Neural progenitor cell (in vitro differentiated cells): ENCODE data around the gene TMEM239. TPM values are rescaled to one million over a fixed set of nuclear protein-coding genes. Genes with fewer than 3 reads are reported as not detected.

Source experiments
- DNase-seq: peaks from one replicate; pipeline ENCODE4 v3.0.0-alpha.2; 2016; ENCODE audit warnings: low spot score
- H2AFZ ChIP-seq: fragments of 200-600 bp; sonication (generic); replicated peaks from 2 replicates; pipeline ENCODE4 v1.6.1; 2016; ENCODE audit warnings: antibody characterized with exemption
- H3F3A ChIP-seq: fragments of 200-600 bp; sonication (generic); 2 replicates; pipeline ENCODE4 v1.6.1; 2016; ENCODE audit warnings: antibody characterized with exemption, low read depth
- H3K27ac ChIP-seq: fragments of 200-600 bp; sonication (generic); 2 replicates; pipeline ENCODE4 v1.5.1; 2016; ENCODE audit warnings: mild to moderate bottlenecking
- H3K27me3 ChIP-seq: fragments of 200-600 bp; sonication (generic); 2 replicates; pipeline ENCODE4 v1.6.1; 2016; ENCODE audit warnings: mild to moderate bottlenecking, moderate library complexity
- H3K36me3 ChIP-seq: fragments of 200-600 bp; sonication (generic); 2 replicates; pipeline ENCODE4 v1.5.1; 2016
- H3K4me1 ChIP-seq: fragments of 200-600 bp; sonication (generic); 2 replicates; pipeline ENCODE4 v1.6.1; 2016; ENCODE audit warnings: mixed run types
- H3K4me2 ChIP-seq: fragments of 200-600 bp; sonication (generic); 2 replicates; pipeline ENCODE4 v1.6.1; 2016
- H3K4me3 ChIP-seq: fragments of 200-600 bp; sonication (generic); 2 replicates; pipeline ENCODE4 v1.5.1; 2016
- H3K79me2 ChIP-seq: fragments of 200-600 bp; sonication (generic); 2 replicates; pipeline ENCODE4 v1.6.1; 2016; ENCODE audit warnings: low read depth
- H3K9ac ChIP-seq: fragments of 200-600 bp; sonication (generic); 2 replicates; pipeline ENCODE4 v1.6.1; 2016
- H3K9me3 ChIP-seq: fragments of 200-600 bp; sonication (generic); 2 replicates; pipeline ENCODE4 v1.5.1; 2016; ENCODE audit warnings: low read depth
- H4K20me1 ChIP-seq: fragments of 200-600 bp; sonication (generic); 2 replicates; pipeline ENCODE4 v1.6.1; 2016; ENCODE audit warnings: low read depth
- H3K27ac Mint-ChIP-seq: 3 replicates; pipeline ENCODE4 v1.8.0; 2021; ENCODE audit warnings: mixed read lengths
- H3K27me3 Mint-ChIP-seq: 2 replicates; pipeline ENCODE4 v1.8.0; 2022; ENCODE audit warnings: low read depth, mild to moderate bottlenecking, inconsistent platforms, moderate library complexity, mixed read lengths; ENCODE audit not compliant: insufficient read depth
- H3K36me3 Mint-ChIP-seq: 3 replicates; pipeline ENCODE4 v1.8.0; 2021; ENCODE audit warnings: mixed read lengths
- H3K4me1 Mint-ChIP-seq: 3 replicates; pipeline ENCODE4 v1.8.0; 2021; ENCODE audit warnings: mixed read lengths
- H3K4me3 Mint-ChIP-seq: 3 replicates; pipeline ENCODE4 v1.8.0; 2021; ENCODE audit warnings: mild to moderate bottlenecking, moderate library complexity, mixed read lengths
- H3K9me3 Mint-ChIP-seq: 3 replicates; pipeline ENCODE4 v1.8.0; 2020; ENCODE audit warnings: mixed read lengths
- CTCF ChIP-seq: fragments of 200-600 bp; sonication (generic); IDR thresholded peaks from 2 replicates; pipeline ENCODE4 v1.5.1; 2017; ENCODE audit warnings: antibody characterized with exemption, mild to moderate bottlenecking
- EZH2 ChIP-seq: fragments of 200-600 bp; sonication (generic); IDR thresholded peaks from 2 replicates; pipeline ENCODE4 v1.6.1; 2017; ENCODE audit warnings: antibody characterized with exemption, mild to moderate bottlenecking, moderate library complexity
- EZH2phosphoT487 ChIP-seq: fragments of 200-600 bp; sonication (generic); IDR thresholded peaks from 2 replicates; pipeline ENCODE4 v1.6.1; 2017; ENCODE audit warnings: antibody characterized with exemption
- total RNA-seq: library from RNA; depleted of rRNA; stranded (reverse); fragments of >200 nt; gene quantifications from 2 replicates; pipeline ENCODE4 v1.2.3, GENCODE V29; 2015; ENCODE audit warnings: low replicate concordance

The TMEM239 gene
- total RNA-seq, 1 donor from 2014 or later, result not detected

- H3K27ac ChIP-seq, result no peak within 1 kb of the TSS
- no peaks in the 10 kb centered on the region for H3K9me3 Mint-ChIP-seq
- H3K27me3 ChIP-seq, result no peaks in the 10 kb centered on the region
- no peaks in the 10 kb centered on the region for H3K36me3 ChIP-seq
- no peaks in the 10 kb centered on the region for H4K20me1 ChIP-seq
- peaks cover 6% of the 10 kb centered on the region for H3K79me2 ChIP-seq
- H3K4me2 ChIP-seq, result peak within 1 kb of the TSS; percentile 88
- H3K4me3 ChIP-seq, result peak within 1 kb of the TSS; percentile 78
- peak within 1 kb of the TSS; percentile 98 for H2AFZ ChIP-seq
- peaks cover 6% of the 10 kb centered on the region for H3K4me1 ChIP-seq
- DNase-seq, result peak; percentile 89
- peak within 1 kb of the TSS; percentile 90 for H3K4me3 Mint-ChIP-seq
- no peaks in the 10 kb centered on the region for H3K9me3 ChIP-seq
- H3K4me1 Mint-ChIP-seq, result peaks cover 13% of the 10 kb centered on the region
- H3K27me3 Mint-ChIP-seq, result peaks cover 6% of the 10 kb centered on the region
- TF ChIP-seq EZH2phosphoT487, result peak; percentile 55
- TF ChIP-seq EZH2, result peak; percentile 53
- no peak for TF ChIP-seq CTCF
- H3K9ac ChIP-seq, result peak within 1 kb of the TSS; percentile 59
- H3K36me3 Mint-ChIP-seq, result peaks cover 16% of the 10 kb centered on the region
- H3F3A ChIP-seq, result no peaks in the 10 kb centered on the region
- H3K27ac Mint-ChIP-seq, result peak within 1 kb of the TSS; percentile 5
Measured at GRCh38 chr20:2840138-2840966, 24.2 kb downstream of the TMEM239 start, which contains the start of the genes PCED1A and VPS16. Gene PCED1A, minus strand, starts transcription at chr20:2840655. Its CDS starts 743 bp downstream, at chr20:2839912. Gene VPS16, plus strand, starts transcription at chr20:2840745. Its CDS starts 30 bp downstream, at chr20:2840775.

GRCh38 chr20:2840967-2841531 is 24.9 kb downstream of the TMEM239 start:
- Histone ChIP-seq H3K27ac (no peak overlapping the region), H3K27me3 (no peaks in the 10 kb centered on the region), H4K20me1 (no peaks in the 10 kb centered on the region), H3F3A (no peaks in the 10 kb centered on the region), H3K4me2 (peak overlapping the region; percentile 88), H2AFZ (peak overlapping the region; percentile 98), H3K4me1 (peaks cover 6% of the 10 kb centered on the region), H3K9me3 (no peaks in the 10 kb centered on the region), H3K79me2 (peaks cover 6% of the 10 kb centered on the region), H3K4me3 (peak overlapping the region; percentile 78), H3K9ac (peak overlapping the region; percentile 59), H3K36me3 (no peaks in the 10 kb centered on the region)
- peak; percentile 55 for DNase-seq
- H3K27ac Mint-ChIP-seq, result no peak overlapping the region
- H3K27me3 Mint-ChIP-seq, result peaks cover 6% of the 10 kb centered on the region
- peaks cover 13% of the 10 kb centered on the region for H3K4me1 Mint-ChIP-seq
- peaks cover 15% of the 10 kb centered on the region for H3K36me3 Mint-ChIP-seq
- no peaks in the 10 kb centered on the region for H3K9me3 Mint-ChIP-seq
- H3K4me3 Mint-ChIP-seq, result peak overlapping the region; percentile 90
- TF ChIP-seq CTCF (no peak), EZH2phosphoT487 (peak; percentile 16), EZH2 (no peak)

- H3K27me3 Mint-ChIP-seq, result no peaks in the 10 kb centered on the region
Measured at GRCh38 chr20:2845607-2846006, 29.4 kb downstream of the TMEM239 start.

More at GRCh38 chr20:2845607-2846006, 29.4 kb downstream of the TMEM239 start:
- no peaks in the 10 kb centered on the region for H3K27me3 ChIP-seq
- H3K4me2 ChIP-seq, result no peak overlapping the region
- H3K9ac ChIP-seq, result no peak overlapping the region
- peaks cover 6% of the 10 kb centered on the region for H3K4me1 ChIP-seq
- no peaks in the 10 kb centered on the region for H3K36me3 ChIP-seq
- H3K4me3 ChIP-seq, result no peak overlapping the region
- DNase-seq, result no peak
- no peak overlapping the region for H3K27ac ChIP-seq
- no peaks in the 10 kb centered on the region for H4K20me1 ChIP-seq
- H2AFZ ChIP-seq, result no peak overlapping the region
- Mint-ChIP-seq H3K36me3 (peaks cover 2% of the 10 kb centered on the region), H3K4me1 (peaks cover 4% of the 10 kb centered on the region), H3K9me3 (no peaks in the 10 kb centered on the region), H3K27ac (no peak overlapping the region), H3K4me3 (no peak overlapping the region)
- no peaks in the 10 kb centered on the region for H3K9me3 ChIP-seq
- TF ChIP-seq EZH2, result no peak
- no peak for TF ChIP-seq CTCF
- TF ChIP-seq EZH2phosphoT487, result no peak
- no peaks in the 10 kb centered on the region for H3K79me2 ChIP-seq
- H3F3A ChIP-seq, result no peaks in the 10 kb centered on the region
